ENCODE measurements around the gene PEX7.
"Not testable (repeated sequence)": the region's sequence is repeated elsewhere in the genome, so short reads cannot be mapped to it uniquely, and the experiment has no call there.

Gene PEX7

GRCh38 chr6:136822376-136823127, at the start of gene PEX7:
TSS of gene PEX7 (plus strand) at chr6:136822592. CDS start at chr6:136822666, 74 bp downstream.
- DNase-seq = peak; percentile 89

GRCh38 chr6:136772685-136773472, 49.5 kb upstream of the PEX7 start:
- no peak for DNase-seq

- DNase-seq = no peak
These were observed 49.0 kb upstream of the PEX7 start for GRCh38 chr6:136773473-136773796.

- DNase-seq = no peak
These were observed 48.0 kb upstream of the PEX7 start for GRCh38 chr6:136774228-136775041.

- no peak for DNase-seq
These were observed 47.3 kb upstream of the PEX7 start for GRCh38 chr6:136775081-136775480.

- no peak for DNase-seq
These were observed 46.8 kb upstream of the PEX7 start for GRCh38 chr6:136775548-136775947.

GRCh38 chr6:136777651-136778050, 44.7 kb upstream of the PEX7 start:
- DNase-seq = no peak

- no peak for DNase-seq
These were observed 42.7 kb upstream of the PEX7 start for GRCh38 chr6:136779682-136780081.

- DNase-seq = no peak
These were observed 41.4 kb upstream of the PEX7 start for GRCh38 chr6:136780972-136781371.

GRCh38 chr6:136782021-136782770, 40.2 kb upstream of the PEX7 start:
- DNase-seq = no peak

- DNase-seq = no peak
These were observed 39.4 kb upstream of the PEX7 start for GRCh38 chr6:136783021-136783420.

GRCh38 chr6:136783495-136784270, 38.7 kb upstream of the PEX7 start:
- DNase-seq = no peak

GRCh38 chr6:136784271-136784664, 38.1 kb upstream of the PEX7 start:
- no peak for DNase-seq

GRCh38 chr6:136784910-136785746, 37.3 kb upstream of the PEX7 start:
- DNase-seq = peak; percentile 45

GRCh38 chr6:136786658-136787057, 35.7 kb upstream of the PEX7 start:
- DNase-seq = no peak

- DNase-seq = no peak
These were observed 34.7 kb upstream of the PEX7 start for GRCh38 chr6:136787726-136788068.

- DNase-seq = peak; percentile 41
These were observed 34.1 kb upstream of the PEX7 start for GRCh38 chr6:136788069-136788902.

GRCh38 chr6:136789440-136789839, 33.0 kb upstream of the PEX7 start:
- DNase-seq = not testable (repeated sequence)

- DNase-seq = no peak
These were observed 31.7 kb upstream of the PEX7 start for GRCh38 chr6:136790411-136791295.

Data from stimulated activated CD4-positive, alpha-beta T cell treated with anti-CD3 and anti-CD28 coated beads, Interleukin-4, amount 100 ng/mL, for 24 hours (primary cell).